Measurements from ENCODE around the gene MVB12B. TPM values are rescaled to one million over a fixed set of nuclear protein-coding genes. Genes with fewer than 3 reads are reported as not detected.
A peak's percentile ranks its signal among the peaks of the same experiment; 100 is the strongest.

MVB12B gene
- total and polyA plus RNA-seq, 10 donors = 2.8 to 52.4 (median 34.8) TPM

GRCh38 chr9:126461029-126461428, 134.4 kb downstream of the MVB12B start:
- intact Hi-C loops (cut with DNase I; ENCODE audit: low total_unique reads) = no loop called here
- no peak overlapping the region for H3K27ac ChIP-seq
- H3K9me3 ChIP-seq = no peaks in the 10 kb centered on the region
- no peaks in the 10 kb centered on the region for H3K4me1 ChIP-seq
- TF ChIP-seq POLR2A (IDR thresholded peaks at IDR 0.05) = no peak
- TF ChIP-seq CTCF (IDR thresholded peaks at IDR 0.05 in 8 of 11, conservative IDR thresholded peaks at IDR 0.05 in 3 of 11) = no peak
- TF ChIP-seq POLR2AphosphoS5 (IDR thresholded peaks at IDR 0.05) = no peak
- peak; percentile 42 for DNase-seq
- H3K27me3 ChIP-seq (replicated peaks in 1 of 7) = no peaks in the 10 kb centered on the region
- 80 to 97% (median 96%) methylated on average over 8 of the region's 8 CpGs for WGBS, 5 donors
- H3K4me3 ChIP-seq = no peak overlapping the region
- peaks cover 0 to 42% (median 0%) of the 10 kb centered on the region in 6 donors for H3K36me3 ChIP-seq

- peaks cover 0 to 37% (median 0%) of the 10 kb centered on the region in 6 donors for H3K36me3 ChIP-seq
- TF ChIP-seq POLR2A (IDR thresholded peaks at IDR 0.05) (no peak), POLR2AphosphoS5 (IDR thresholded peaks at IDR 0.05) (no peak), CTCF (IDR thresholded peaks at IDR 0.05 in 8 of 11, conservative IDR thresholded peaks at IDR 0.05 in 3 of 11) (no peak)
- H3K4me1 ChIP-seq = peaks cover 0 to under 1% (median 0%) of the 10 kb centered on the region in 6 donors
- intact Hi-C loops (cut with DNase I; ENCODE audit: low total_unique reads) = no loop called here
- WGBS, 5 donors = 91 to 97% (median 96%) methylated on average over 17 of the region's 17 CpGs
- H3K9me3 ChIP-seq = no peaks in the 10 kb centered on the region
- H3K4me3 ChIP-seq = no peak overlapping the region
- no peak overlapping the region for H3K27ac ChIP-seq
- DNase-seq = peak; percentile 55
- H3K27me3 ChIP-seq (replicated peaks in 1 of 7) = no peaks in the 10 kb centered on the region
Observed at GRCh38 chr9:126461608-126462007, 135.0 kb downstream of the MVB12B start.

GRCh38 chr9:126462617-126463016, 136.0 kb downstream of the MVB12B start:
- Histone ChIP-seq H3K27ac (no peak overlapping the region), H3K9me3 (no peaks in the 10 kb centered on the region), H3K4me3 (no peak overlapping the region), H3K27me3 (replicated peaks in 1 of 7) (no peaks in the 10 kb centered on the region), H3K36me3 (peaks cover 0 to 34% (median 0%) of the 10 kb centered on the region in 6 donors), H3K4me1 (peaks cover 0 to 8% (median under 1%) of the 10 kb centered on the region in 6 donors)
- 88 to 100% (median 96%) methylated on average over 3 of the region's 3 CpGs for WGBS, 5 donors
- no peak for TF ChIP-seq CTCF (IDR thresholded peaks at IDR 0.05 in 8 of 11, conservative IDR thresholded peaks at IDR 0.05 in 3 of 11)
- no peak for TF ChIP-seq POLR2AphosphoS5 (IDR thresholded peaks at IDR 0.05)
- TF ChIP-seq POLR2A (IDR thresholded peaks at IDR 0.05) = no peak
- intact Hi-C loops (cut with DNase I; ENCODE audit: low total_unique reads) = no loop called here
- peak; percentile 20 for DNase-seq

GRCh38 chr9:126463426-126463825, 136.8 kb downstream of the MVB12B start:
- WGBS, 5 donors = 86 to 94% (median 93%) methylated on average over 2 of the region's 2 CpGs
- H3K4me1 ChIP-seq = peaks cover 0 to 16% (median 6%) of the 10 kb centered on the region in 6 donors
- DNase-seq = no peak
- H3K4me3 ChIP-seq = no peak overlapping the region
- H3K9me3 ChIP-seq = no peaks in the 10 kb centered on the region
- TF ChIP-seq POLR2A (IDR thresholded peaks at IDR 0.05) (no peak), CTCF (IDR thresholded peaks at IDR 0.05 in 8 of 11, conservative IDR thresholded peaks at IDR 0.05 in 3 of 11) (no peak), POLR2AphosphoS5 (IDR thresholded peaks at IDR 0.05) (no peak)
- H3K27me3 ChIP-seq (replicated peaks in 1 of 7) = no peaks in the 10 kb centered on the region
- H3K27ac ChIP-seq = no peak overlapping the region
- intact Hi-C loops (cut with DNase I; ENCODE audit: low total_unique reads) = no loop called here
- H3K36me3 ChIP-seq = peaks cover 0 to 40% (median 0%) of the 10 kb centered on the region in 6 donors
